C4-2B (cell line): Measurements from ENCODE around the gene MAST4.

Experiments used
- CTCF ChIP-seq: fragments of 450-650 bp; conservative IDR thresholded peaks from 2 replicates; pipeline ENCODE4 v1.5.1; 2017; ENCODE audit warnings: mild to moderate bottlenecking
- ZFX ChIP-seq: fragments of 450-650 bp; IDR thresholded peaks from 2 replicates; pipeline ENCODE4 v1.6.1; 2017

DNA sequence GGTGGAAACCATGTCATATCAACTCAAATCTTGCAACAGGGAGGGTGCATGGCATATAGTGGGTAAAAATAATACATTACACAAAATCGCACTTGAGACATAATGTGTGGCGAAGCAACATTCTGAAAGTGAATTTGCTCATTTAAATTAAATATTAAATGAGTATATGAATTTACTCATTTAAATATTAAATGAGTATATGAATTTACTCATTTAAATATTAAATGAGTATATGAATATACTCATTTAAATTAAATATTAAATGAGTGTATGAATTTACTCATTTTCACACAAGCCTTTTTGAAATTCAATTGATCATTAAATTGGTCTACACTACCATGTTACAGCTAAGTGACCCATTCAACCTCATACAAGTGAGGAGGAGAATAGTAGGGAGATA, 10.5 kb downstream of the MAST4 start:
- TF ChIP-seq CTCF, result no peak
- TF ChIP-seq ZFX, result no peak
